ENCODE results near the gene NOC2L.
A peak's percentile ranks its signal among the peaks of the same experiment; 100 is the strongest.
"Not testable (repeated sequence)": the region's sequence is repeated elsewhere in the genome, so short reads cannot be mapped to it uniquely, and the experiment has no call there.

NOC2L gene

GRCh38 chr1:904310-904950 is 54.6 kb downstream of the NOC2L start:
- peak; percentile 73 to 76 for DNase-seq (ENCODE audit: low read depth in 1 of 2, low spot score in 1 of 2)

DNA sequence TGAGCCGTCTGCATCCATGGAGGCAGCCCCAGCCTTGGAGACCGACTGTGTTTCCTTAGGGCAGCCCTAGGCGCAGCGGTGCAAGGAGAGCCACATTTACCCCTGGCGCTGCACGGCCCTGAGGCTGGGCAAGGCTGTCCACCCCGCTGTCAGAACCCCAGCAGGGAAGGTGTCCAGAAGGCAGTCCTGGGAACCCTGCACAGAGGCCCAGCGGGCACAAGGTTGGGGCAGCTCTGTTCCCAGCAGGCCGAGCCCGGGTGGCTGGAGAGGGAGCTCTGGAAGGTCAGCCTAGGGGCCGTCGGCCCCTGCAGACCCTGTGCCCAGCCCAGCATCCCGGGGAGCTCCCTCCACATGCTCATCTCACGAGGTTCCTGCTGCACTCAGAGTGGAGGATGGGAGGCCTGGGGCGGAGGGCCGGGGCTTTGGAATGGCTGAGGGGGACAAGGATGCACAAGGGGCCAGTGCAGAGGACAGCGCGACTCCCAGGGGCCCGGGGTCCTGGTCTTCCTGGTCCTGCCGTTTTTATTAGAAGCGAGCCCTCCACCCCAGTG is 55.3 kb downstream of the NOC2L start:
- DNase-seq (ENCODE audit: low read depth in 1 of 2, low spot score in 1 of 2) = no peak

DNA sequence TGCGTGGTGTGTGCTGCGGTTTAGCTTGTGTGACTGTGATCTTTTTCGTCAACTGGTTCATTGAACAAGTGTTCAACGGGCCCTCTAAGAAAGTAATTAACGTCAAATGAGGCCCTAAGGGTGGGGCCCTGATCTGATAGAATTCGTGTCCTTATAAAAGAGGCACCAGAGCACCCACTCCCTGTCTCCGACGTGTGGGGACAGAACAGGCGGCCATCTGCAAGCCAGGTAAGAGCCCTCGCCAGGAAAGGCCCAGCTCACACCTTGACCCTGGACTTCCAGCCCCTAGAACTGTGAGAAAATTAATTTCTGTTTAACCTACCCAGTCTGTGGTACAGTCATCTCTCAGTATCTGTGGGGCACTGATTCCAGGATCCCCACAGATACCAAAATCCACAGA is 55.8 kb downstream of the NOC2L start:
- DNase-seq (ENCODE audit: low read depth in 1 of 2, low spot score in 1 of 2) = no peak

DNA sequence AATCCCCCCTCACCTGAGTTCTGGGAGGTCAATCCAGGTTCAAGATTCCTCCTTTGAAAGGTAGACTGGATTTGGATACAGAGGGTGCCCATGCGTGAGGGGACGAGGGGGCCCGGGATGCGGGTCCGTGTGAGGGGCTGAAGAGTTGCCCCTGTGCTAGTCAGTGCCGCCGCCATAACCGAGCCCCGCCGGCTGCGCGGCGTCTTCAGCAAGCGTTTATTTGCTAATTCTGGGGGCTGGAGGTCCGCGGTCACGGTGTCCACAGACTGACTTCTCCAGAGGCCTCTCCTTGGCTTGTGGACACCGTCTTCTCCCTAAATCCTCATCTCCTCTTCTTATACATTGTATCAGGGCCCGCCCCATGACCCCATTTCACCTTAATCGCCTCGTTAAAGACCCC is 56.3 kb downstream of the NOC2L start:
- no peak for DNase-seq (ENCODE audit: low read depth in 1 of 2, low spot score in 1 of 2)

DNA sequence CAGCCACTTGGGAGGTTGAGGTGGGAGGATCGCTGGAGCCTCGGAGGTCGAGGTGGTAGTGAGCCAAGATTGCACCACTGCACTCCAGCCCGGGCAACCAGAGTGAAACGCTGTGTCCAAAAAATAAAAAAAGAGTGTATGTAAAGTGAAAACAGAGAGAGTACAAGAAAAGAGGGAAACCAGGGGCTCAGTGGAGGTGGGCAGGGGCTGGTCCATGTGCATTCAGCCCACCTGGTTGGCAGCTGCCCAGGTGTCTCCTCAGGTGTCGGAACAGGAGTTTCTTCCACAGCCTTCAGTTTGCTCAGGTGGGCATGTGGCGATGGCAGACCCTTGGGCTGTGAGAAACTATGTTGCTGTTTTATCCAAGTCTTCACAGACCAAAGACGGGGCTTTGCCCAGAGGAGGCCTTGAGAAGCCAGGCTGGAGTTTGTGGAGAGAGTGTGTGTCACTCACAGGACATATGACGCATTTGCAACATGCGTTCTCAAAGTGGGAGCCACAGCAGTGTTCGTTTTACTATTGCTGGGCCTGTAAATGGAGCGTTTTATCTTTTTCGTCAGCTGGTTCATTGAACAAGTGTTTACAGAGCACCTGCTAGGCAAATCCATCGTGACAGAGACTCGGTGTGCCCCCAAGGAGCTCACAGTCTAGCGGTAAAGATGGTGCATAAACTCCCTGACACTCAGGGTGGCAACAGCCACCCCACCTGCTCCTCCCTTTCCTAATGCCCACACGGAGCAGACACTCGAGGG is 57.8 kb downstream of the NOC2L start:
- no peak for DNase-seq (ENCODE audit: low read depth in 1 of 2, low spot score in 1 of 2)

- no peak for DNase-seq (ENCODE audit: low read depth in 1 of 2, low spot score in 1 of 2)
Observed at GRCh38 chr1:899636-900317, 59.3 kb downstream of the NOC2L start.

- DNase-seq (ENCODE audit: low read depth in 1 of 2, low spot score in 1 of 2) = not testable (repeated sequence)
Observed at GRCh38 chr1:897951-898350, 61.1 kb downstream of the NOC2L start.

DNA sequence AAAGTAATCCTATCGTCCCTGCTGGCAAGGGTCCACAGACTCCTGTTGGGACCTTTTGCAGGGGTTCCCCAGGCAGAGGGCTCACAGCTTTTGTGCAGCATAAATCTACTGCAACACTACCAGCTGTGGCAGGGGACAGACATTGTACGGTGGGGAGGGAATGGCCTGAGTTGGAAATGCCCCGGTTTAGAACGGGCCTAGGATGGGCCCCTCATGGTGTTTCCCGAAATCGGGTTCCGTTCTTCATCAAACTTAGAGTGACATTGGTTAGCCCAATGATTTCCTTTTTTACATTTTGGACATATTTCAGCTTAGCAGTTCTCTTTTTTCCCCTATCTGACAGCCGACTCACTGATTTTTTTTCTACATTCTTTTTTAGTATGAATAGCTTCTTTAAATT is 61.8 kb downstream of the NOC2L start:
- DNase-seq (ENCODE audit: low read depth in 1 of 2, low spot score in 1 of 2) = no peak

All from activated CD4-positive, alpha-beta T cell treated with anti-CD3 and anti-CD28 coated beads, Interleukin-2, amount 50 U/mL, for 24 hours (primary cell).